ENCODE data around the gene PTPRU. TPM values are rescaled to one million over a fixed set of nuclear protein-coding genes. Genes with fewer than 3 reads are reported as not detected.

PTPRU gene
- total and polyA plus RNA-seq, 4 donors, result 1.6 to 15.1 (median 6.0) TPM

DNA sequence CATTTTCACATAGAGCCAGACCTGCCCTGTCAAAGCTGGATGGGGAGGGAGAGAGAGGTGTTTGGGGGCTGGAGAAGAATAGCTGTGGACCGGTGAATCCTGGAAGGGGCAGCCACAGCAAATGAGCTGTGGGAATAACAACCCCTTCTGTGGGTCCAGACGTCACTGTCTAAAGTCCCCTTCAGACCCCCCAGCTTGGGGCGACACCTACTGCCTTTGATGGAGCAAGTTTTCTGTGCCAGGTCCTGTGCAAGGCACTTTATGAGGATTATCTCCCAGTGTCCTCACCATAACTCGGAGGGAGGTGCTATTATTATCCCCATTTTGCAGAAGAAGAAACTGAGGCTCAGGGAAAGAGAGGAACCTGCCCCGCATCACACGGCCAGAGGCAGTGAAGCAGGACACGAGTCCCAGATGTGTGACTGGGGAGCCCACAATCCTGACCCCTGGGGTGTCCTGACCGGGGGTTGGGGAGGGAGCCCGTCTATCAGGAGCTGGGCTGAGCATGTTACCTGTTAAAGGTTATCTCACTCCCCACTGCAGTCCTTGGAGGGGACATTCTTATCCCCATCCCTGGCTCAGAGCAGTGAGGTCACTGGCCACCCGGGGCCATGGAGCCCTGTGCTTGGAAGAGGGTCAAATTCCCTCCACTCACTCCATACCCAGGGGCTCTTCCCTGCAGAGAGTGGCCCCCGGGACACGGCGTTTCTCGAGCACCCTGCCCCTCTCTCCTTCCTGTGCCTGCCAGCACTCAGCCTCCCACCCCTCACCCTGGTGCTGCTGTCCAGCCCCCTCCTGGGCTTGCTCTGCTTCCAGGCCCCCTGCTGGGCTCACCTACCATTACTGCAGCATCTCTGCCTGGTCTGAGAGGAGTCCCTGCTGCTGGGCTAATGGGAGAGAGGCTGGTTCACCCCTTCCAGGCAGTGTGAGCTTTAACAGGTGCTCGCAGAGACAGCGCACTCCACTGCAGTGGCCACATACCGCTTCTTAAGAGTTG is 132.9 kb downstream of the PTPRU start:
- Histone ChIP-seq H3K4me3 (ENCODE audit: low read depth in 1 of 3, low read length in 3 of 3) (no peak overlapping the region), H3K27me3 (ENCODE audit: control insufficient read depth in 4 of 4, insufficient read depth in 4 of 4, low read length in 3 of 4) (no peaks in the 10 kb centered on the region), H3K36me3 (ENCODE audit: control insufficient read depth in 4 of 4, insufficient read depth in 3 of 4, low read depth in 1 of 4, low read length in 3 of 4) (no peaks in the 10 kb centered on the region), H3K9me3 (ENCODE audit: control insufficient read depth in 4 of 4, low read length in 3 of 4) (no peaks in the 10 kb centered on the region), H3K9ac (ENCODE audit: low read depth in 1 of 2, low read length in 2 of 2) (no peak overlapping the region), H3K4me1 (ENCODE audit: control insufficient read depth in 4 of 4, insufficient read depth in 4 of 4, low read length in 3 of 4) (no peaks in the 10 kb centered on the region), H3K27ac (ENCODE audit: low read depth in 1 of 2, low read length in 2 of 2) (no peak overlapping the region)
- WGBS, result 71% methylated on average over 17 of the region's 17 CpGs
- no peak for TF ChIP-seq HNF4G (IDR thresholded peaks at IDR 0.05)
- DNase-seq (ENCODE audit: low spot score), result no peak

DNA sequence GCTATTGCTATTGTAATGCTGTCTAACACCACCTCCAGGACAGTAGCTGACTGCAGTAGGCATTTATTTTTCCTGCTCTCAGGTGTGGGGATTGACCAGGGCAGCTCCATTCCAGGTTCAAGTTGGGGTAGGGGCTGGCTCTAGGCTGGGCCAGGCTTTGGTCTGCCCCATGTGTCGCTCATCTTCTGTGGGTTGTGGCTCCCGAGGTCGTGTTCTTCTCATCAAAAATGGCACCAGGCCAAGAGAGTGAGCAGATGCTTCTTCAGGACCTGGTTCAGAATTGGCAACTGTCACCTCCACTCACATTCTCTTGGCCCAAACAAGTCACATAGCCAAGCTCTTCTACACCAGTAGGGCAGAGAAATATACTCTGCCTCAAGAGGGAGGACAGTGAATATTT is 133.7 kb downstream of the PTPRU start:
- no peaks in the 10 kb centered on the region for H3K9me3 ChIP-seq (ENCODE audit: control insufficient read depth in 4 of 4, low read length in 3 of 4)
- H3K27ac ChIP-seq (ENCODE audit: low read depth in 1 of 2, low read length in 2 of 2), result no peak overlapping the region
- no peaks in the 10 kb centered on the region for H3K4me1 ChIP-seq (ENCODE audit: control insufficient read depth in 4 of 4, insufficient read depth in 4 of 4, low read length in 3 of 4)
- H3K4me3 ChIP-seq (ENCODE audit: low read depth in 1 of 3, low read length in 3 of 3), result no peak overlapping the region
- no peak for DNase-seq (ENCODE audit: low spot score)
- no peaks in the 10 kb centered on the region for H3K36me3 ChIP-seq (ENCODE audit: control insufficient read depth in 4 of 4, insufficient read depth in 3 of 4, low read depth in 1 of 4, low read length in 3 of 4)
- H3K9ac ChIP-seq (ENCODE audit: low read depth in 1 of 2, low read length in 2 of 2), result no peak overlapping the region
- WGBS, result 65% methylated on average over 3 of the region's 3 CpGs
- TF ChIP-seq, protein P1, sequence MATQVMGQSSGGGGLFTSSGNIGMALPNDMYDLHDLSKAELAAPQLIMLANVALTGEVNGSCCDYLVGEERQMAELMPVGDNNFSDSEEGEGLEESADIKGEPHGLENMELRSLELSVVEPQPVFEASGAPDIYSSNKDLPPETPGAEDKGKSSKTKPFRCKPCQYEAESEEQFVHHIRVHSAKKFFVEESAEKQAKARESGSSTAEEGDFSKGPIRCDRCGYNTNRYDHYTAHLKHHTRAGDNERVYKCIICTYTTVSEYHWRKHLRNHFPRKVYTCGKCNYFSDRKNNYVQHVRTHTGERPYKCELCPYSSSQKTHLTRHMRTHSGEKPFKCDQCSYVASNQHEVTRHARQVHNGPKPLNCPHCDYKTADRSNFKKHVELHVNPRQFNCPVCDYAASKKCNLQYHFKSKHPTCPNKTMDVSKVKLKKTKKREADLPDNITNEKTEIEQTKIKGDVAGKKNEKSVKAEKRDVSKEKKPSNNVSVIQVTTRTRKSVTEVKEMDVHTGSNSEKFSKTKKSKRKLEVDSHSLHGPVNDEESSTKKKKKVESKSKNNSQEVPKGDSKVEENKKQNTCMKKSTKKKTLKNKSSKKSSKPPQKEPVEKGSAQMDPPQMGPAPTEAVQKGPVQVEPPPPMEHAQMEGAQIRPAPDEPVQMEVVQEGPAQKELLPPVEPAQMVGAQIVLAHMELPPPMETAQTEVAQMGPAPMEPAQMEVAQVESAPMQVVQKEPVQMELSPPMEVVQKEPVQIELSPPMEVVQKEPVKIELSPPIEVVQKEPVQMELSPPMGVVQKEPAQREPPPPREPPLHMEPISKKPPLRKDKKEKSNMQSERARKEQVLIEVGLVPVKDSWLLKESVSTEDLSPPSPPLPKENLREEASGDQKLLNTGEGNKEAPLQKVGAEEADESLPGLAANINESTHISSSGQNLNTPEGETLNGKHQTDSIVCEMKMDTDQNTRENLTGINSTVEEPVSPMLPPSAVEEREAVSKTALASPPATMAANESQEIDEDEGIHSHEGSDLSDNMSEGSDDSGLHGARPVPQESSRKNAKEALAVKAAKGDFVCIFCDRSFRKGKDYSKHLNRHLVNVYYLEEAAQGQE (IDR thresholded peaks at IDR 0.05), result no peak
- no peak for TF ChIP-seq RXRA (IDR thresholded peaks at IDR 0.05)
- no peak for TF ChIP-seq YY1 (IDR thresholded peaks at IDR 0.05)
- TF ChIP-seq HNF4A (conservative IDR thresholded peaks at IDR 0.05), result no peak
- TF ChIP-seq TAF1 (conservative IDR thresholded peaks at IDR 0.05), result no peak
- TF ChIP-seq SP1 (IDR thresholded peaks at IDR 0.05), result no peak
- TF ChIP-seq FOXA1 (IDR thresholded peaks at IDR 0.05), result no peak
- no peak for TF ChIP-seq GABPA (IDR thresholded peaks at IDR 0.05 in 1 of 2, conservative IDR thresholded peaks at IDR 0.05 in 1 of 2)
- TF ChIP-seq FOXA2 (IDR thresholded peaks at IDR 0.05), result no peak
- H3K27me3 ChIP-seq (ENCODE audit: control insufficient read depth in 4 of 4, insufficient read depth in 4 of 4, low read length in 3 of 4), result no peaks in the 10 kb centered on the region

DNA sequence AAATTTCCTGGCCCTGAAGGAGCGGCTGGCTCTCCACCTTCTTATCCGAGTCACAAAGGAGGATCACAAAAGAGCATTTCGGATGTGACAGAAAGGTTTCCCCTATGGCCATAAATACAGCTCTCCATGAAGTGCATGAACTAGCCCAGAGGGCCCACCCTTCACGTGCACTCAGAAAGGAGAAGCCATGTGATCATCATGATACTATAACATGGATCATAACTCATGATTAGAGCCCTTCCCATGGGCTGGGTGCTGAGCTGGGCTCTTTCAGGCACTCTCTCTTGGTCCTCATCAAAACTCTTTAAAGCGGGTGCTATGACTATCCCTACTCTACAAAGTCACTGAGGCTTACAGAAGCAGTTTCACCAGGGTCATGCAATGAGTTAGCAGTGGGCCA is 135.0 kb downstream of the PTPRU start:
- Histone ChIP-seq H3K4me1 (ENCODE audit: control insufficient read depth in 4 of 4, insufficient read depth in 4 of 4, low read length in 3 of 4) (no peaks in the 10 kb centered on the region), H3K36me3 (ENCODE audit: control insufficient read depth in 4 of 4, insufficient read depth in 3 of 4, low read depth in 1 of 4, low read length in 3 of 4) (no peaks in the 10 kb centered on the region), H3K27me3 (ENCODE audit: control insufficient read depth in 4 of 4, insufficient read depth in 4 of 4, low read length in 3 of 4) (no peaks in the 10 kb centered on the region), H3K4me3 (ENCODE audit: low read depth in 1 of 3, low read length in 3 of 3) (no peak overlapping the region), H3K9ac (ENCODE audit: low read depth in 1 of 2, low read length in 2 of 2) (no peak overlapping the region), H3K27ac (ENCODE audit: low read depth in 1 of 2, low read length in 2 of 2) (no peak overlapping the region), H3K9me3 (ENCODE audit: control insufficient read depth in 4 of 4, low read length in 3 of 4) (no peaks in the 10 kb centered on the region)
- 71% methylated on average over 5 of the region's 5 CpGs for WGBS
- no peak for DNase-seq (ENCODE audit: low spot score)
- TF ChIP-seq TAF1 (conservative IDR thresholded peaks at IDR 0.05), result no peak
- TF ChIP-seq, protein P2, sequence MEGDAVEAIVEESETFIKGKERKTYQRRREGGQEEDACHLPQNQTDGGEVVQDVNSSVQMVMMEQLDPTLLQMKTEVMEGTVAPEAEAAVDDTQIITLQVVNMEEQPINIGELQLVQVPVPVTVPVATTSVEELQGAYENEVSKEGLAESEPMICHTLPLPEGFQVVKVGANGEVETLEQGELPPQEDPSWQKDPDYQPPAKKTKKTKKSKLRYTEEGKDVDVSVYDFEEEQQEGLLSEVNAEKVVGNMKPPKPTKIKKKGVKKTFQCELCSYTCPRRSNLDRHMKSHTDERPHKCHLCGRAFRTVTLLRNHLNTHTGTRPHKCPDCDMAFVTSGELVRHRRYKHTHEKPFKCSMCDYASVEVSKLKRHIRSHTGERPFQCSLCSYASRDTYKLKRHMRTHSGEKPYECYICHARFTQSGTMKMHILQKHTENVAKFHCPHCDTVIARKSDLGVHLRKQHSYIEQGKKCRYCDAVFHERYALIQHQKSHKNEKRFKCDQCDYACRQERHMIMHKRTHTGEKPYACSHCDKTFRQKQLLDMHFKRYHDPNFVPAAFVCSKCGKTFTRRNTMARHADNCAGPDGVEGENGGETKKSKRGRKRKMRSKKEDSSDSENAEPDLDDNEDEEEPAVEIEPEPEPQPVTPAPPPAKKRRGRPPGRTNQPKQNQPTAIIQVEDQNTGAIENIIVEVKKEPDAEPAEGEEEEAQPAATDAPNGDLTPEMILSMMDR (IDR thresholded peaks at IDR 0.05; ENCODE audit: low read depth, low read length, missing input control), result no peak
- no peak for TF ChIP-seq HNF4A (conservative IDR thresholded peaks at IDR 0.05)
- TF ChIP-seq, protein P3, sequence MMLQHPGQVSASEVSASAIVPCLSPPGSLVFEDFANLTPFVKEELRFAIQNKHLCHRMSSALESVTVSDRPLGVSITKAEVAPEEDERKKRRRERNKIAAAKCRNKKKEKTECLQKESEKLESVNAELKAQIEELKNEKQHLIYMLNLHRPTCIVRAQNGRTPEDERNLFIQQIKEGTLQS (IDR thresholded peaks at IDR 0.05), result no peak
- TF ChIP-seq HNF4G (IDR thresholded peaks at IDR 0.05), result no peak
- no peak for TF ChIP-seq FOXA2 (IDR thresholded peaks at IDR 0.05)
- TF ChIP-seq EGR1 (IDR thresholded peaks at IDR 0.05; ENCODE audit: low read depth in 2 of 2), result no peak
- TF ChIP-seq YY1 (IDR thresholded peaks at IDR 0.05), result no peak
- TF ChIP-seq, protein P4, sequence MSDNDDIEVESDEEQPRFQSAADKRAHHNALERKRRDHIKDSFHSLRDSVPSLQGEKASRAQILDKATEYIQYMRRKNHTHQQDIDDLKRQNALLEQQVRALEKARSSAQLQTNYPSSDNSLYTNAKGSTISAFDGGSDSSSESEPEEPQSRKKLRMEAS (IDR thresholded peaks at IDR 0.05), result no peak
- no peak for TF ChIP-seq RXRA (IDR thresholded peaks at IDR 0.05)
- TF ChIP-seq SP1 (IDR thresholded peaks at IDR 0.05), result no peak
- TF ChIP-seq NR2F2 (IDR thresholded peaks at IDR 0.05), result no peak
- TF ChIP-seq, protein P5, sequence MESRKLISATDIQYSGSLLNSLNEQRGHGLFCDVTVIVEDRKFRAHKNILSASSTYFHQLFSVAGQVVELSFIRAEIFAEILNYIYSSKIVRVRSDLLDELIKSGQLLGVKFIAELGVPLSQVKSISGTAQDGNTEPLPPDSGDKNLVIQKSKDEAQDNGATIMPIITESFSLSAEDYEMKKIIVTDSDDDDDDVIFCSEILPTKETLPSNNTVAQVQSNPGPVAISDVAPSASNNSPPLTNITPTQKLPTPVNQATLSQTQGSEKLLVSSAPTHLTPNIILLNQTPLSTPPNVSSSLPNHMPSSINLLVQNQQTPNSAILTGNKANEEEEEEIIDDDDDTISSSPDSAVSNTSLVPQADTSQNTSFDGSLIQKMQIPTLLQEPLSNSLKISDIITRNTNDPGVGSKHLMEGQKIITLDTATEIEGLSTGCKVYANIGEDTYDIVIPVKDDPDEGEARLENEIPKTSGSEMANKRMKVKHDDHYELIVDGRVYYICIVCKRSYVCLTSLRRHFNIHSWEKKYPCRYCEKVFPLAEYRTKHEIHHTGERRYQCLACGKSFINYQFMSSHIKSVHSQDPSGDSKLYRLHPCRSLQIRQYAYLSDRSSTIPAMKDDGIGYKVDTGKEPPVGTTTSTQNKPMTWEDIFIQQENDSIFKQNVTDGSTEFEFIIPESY (IDR thresholded peaks at IDR 0.05), result no peak
- TF ChIP-seq JUND (IDR thresholded peaks at IDR 0.05), result no peak
